ENCODE data around the gene FER.

DNA sequence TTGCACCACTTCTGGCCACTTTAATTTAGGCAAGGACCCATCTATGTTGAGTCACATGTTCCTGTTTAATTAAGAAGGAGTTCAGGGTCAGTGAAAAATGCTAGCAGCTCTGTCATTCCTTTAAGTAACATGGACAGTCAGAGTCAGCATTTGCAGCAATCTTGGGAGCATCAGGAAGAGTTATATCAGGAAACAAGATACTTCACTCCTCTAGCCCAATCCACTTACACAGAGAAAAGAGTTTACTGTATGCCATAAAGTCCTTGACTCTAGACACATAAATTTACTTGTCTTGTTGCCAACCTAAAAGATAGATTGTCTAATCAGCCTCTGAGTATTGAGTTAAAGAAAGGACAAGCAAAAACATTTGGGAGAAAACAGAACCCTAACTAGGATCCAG lies 395.3 kb downstream of the FER start:
- TF ChIP-seq, protein P1, sequence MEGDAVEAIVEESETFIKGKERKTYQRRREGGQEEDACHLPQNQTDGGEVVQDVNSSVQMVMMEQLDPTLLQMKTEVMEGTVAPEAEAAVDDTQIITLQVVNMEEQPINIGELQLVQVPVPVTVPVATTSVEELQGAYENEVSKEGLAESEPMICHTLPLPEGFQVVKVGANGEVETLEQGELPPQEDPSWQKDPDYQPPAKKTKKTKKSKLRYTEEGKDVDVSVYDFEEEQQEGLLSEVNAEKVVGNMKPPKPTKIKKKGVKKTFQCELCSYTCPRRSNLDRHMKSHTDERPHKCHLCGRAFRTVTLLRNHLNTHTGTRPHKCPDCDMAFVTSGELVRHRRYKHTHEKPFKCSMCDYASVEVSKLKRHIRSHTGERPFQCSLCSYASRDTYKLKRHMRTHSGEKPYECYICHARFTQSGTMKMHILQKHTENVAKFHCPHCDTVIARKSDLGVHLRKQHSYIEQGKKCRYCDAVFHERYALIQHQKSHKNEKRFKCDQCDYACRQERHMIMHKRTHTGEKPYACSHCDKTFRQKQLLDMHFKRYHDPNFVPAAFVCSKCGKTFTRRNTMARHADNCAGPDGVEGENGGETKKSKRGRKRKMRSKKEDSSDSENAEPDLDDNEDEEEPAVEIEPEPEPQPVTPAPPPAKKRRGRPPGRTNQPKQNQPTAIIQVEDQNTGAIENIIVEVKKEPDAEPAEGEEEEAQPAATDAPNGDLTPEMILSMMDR (IDR thresholded peaks at IDR 0.05) = no peak
- no peak for TF ChIP-seq POLR2A (IDR thresholded peaks at IDR 0.05)
